ENCODE measurements around the gene C1orf105.

Gene C1orf105

GRCh38 chr1:172416496-172417035 lies 3.9 kb upstream of the C1orf105 start:
- no peaks in the 10 kb centered on the region for H3K4me1 ChIP-seq (ENCODE audit: control insufficient read depth, insufficient read depth, low read length)
- POLR2A ChIA-PET = no interaction called here
- TF ChIP-seq ZNF341 (tag by site-specific recombination; IDR thresholded peaks at IDR 0.05; ENCODE audit: low read depth) (peak; percentile 66), KLF7 (tag by site-specific recombination; IDR thresholded peaks at IDR 0.05; ENCODE audit: borderline replicate concordance) (no peak)
- no peaks in the 10 kb centered on the region for H3K9me3 ChIP-seq (ENCODE audit: control insufficient read depth, insufficient read depth, low read depth, low read length)
- CTCF ChIA-PET = interaction anchor here (0.5 to 1.1 kb wide), 9 partner anchors 8 to 614 kb away, joined by 3 to 8 read pairs (median 4); no protein-coding TSS in a partner anchor
- no peak overlapping the region for H3K4me3 ChIP-seq (ENCODE audit: low read depth, low read length)
- H3K27ac ChIP-seq (ENCODE audit: extremely low read depth, low read depth, low read length) = no peak overlapping the region
- no peaks in the 10 kb centered on the region for H3K36me3 ChIP-seq (ENCODE audit: control insufficient read depth in 2 of 2, insufficient read depth in 1 of 2, low read length in 2 of 2)

GRCh38 chr1:172417557-172417956 lies 2.9 kb upstream of the C1orf105 start:
- ChIA-PET CTCF (interaction anchor here (0.5 to 1.3 kb wide), 7 partner anchors 10 to 760 kb away, joined by 3 to 5 read pairs (median 3); no protein-coding TSS in a partner anchor), POLR2A (no interaction called here)
- H3K27ac ChIP-seq (ENCODE audit: extremely low read depth, low read depth, low read length) = no peak overlapping the region
- H3K4me1 ChIP-seq (ENCODE audit: control insufficient read depth, insufficient read depth, low read length) = no peaks in the 10 kb centered on the region
- TF ChIP-seq ZNF37A (tag by site-specific recombination; IDR thresholded peaks at IDR 0.05) = no peak
- TF ChIP-seq ZNF18 (tag by site-specific recombination; IDR thresholded peaks at IDR 0.05) = no peak
- no peak for TF ChIP-seq ZNF24 (tag by site-specific recombination; IDR thresholded peaks at IDR 0.05)
- no peak for TF ChIP-seq ZNF585B (tag by site-specific recombination; IDR thresholded peaks at IDR 0.05)
- no peak for TF ChIP-seq HOXD13 (CRISPR knock-in tag; IDR thresholded peaks at IDR 0.05; ENCODE audit: borderline replicate concordance)
- no peak for TF ChIP-seq ZBTB20 (tag by site-specific recombination; IDR thresholded peaks at IDR 0.05)
- TF ChIP-seq ZEB2 (tag by site-specific recombination; IDR thresholded peaks at IDR 0.05) = no peak
- TF ChIP-seq ZBTB10 (tag by site-specific recombination; IDR thresholded peaks at IDR 0.05) = no peak
- no peak for TF ChIP-seq ZNF311 (tag by site-specific recombination; IDR thresholded peaks at IDR 0.05; ENCODE audit: borderline replicate concordance)
- TF ChIP-seq IKZF3 (tag by site-specific recombination; IDR thresholded peaks at IDR 0.05) = no peak
- no peak for TF ChIP-seq ZNF266 (tag by site-specific recombination; IDR thresholded peaks at IDR 0.05; ENCODE audit: low read depth)
- no peak for TF ChIP-seq ZSCAN30 (tag by site-specific recombination; IDR thresholded peaks at IDR 0.05)
- TF ChIP-seq ZFHX2 (tag by site-specific recombination; conservative IDR thresholded peaks at IDR 0.05) = no peak
- TF ChIP-seq ZBTB11 (tag by site-specific recombination; conservative IDR thresholded peaks at IDR 0.05; ENCODE audit: low read depth) = no peak
- TF ChIP-seq ZNF777 (tag by site-specific recombination; IDR thresholded peaks at IDR 0.05; ENCODE audit: borderline replicate concordance) = no peak
- no peaks in the 10 kb centered on the region for H3K9me3 ChIP-seq (ENCODE audit: control insufficient read depth, insufficient read depth, low read depth, low read length)
- H3K4me3 ChIP-seq (ENCODE audit: low read depth, low read length) = no peak overlapping the region
- no peaks in the 10 kb centered on the region for H3K36me3 ChIP-seq (ENCODE audit: control insufficient read depth in 2 of 2, insufficient read depth in 1 of 2, low read length in 2 of 2)

Data from HEK293 (cell line).